ENCODE measurements around the gene CD96. TPM values are rescaled to one million over a fixed set of nuclear protein-coding genes. Genes with fewer than 3 reads are reported as not detected.

Gene CD96
- polyA plus RNA-seq, 1 experiment = 0.12 TPM

GRCh38 chr3:111541391-111541790, 606 bp upstream of the CD96 start:
- Histone ChIP-seq H3K9me3 (ENCODE audit: control insufficient read depth, insufficient read depth, low read length) (no peaks in the 10 kb centered on the region), H3K27me3 (ENCODE audit: control insufficient read depth, insufficient read depth, low read length) (no peaks in the 10 kb centered on the region), H3K27ac (ENCODE audit: low read depth, low read length) (no peak overlapping the region), H3K4me3 (ENCODE audit: low read depth, low read length) (no peak overlapping the region)
- no peak for DNase-seq (ENCODE audit: low read depth, low spot score)
- TF ChIP-seq CTCF (IDR thresholded peaks at IDR 0.05; ENCODE audit: low read depth, low read length) = no peak
- ChIA-PET CTCF (interaction anchor here (0.6 to 1.6 kb wide), 3 partner anchors 150 to 502 kb away, joined by 3 to 5 read pairs (median 3); no protein-coding TSS in a partner anchor), POLR2A (no interaction called here)

- Histone ChIP-seq H3K27me3 (ENCODE audit: control insufficient read depth, insufficient read depth, low read length) (no peaks in the 10 kb centered on the region), H3K27ac (ENCODE audit: low read depth, low read length) (no peak overlapping the region), H3K4me3 (ENCODE audit: low read depth, low read length) (no peak overlapping the region), H3K9me3 (ENCODE audit: control insufficient read depth, insufficient read depth, low read length) (no peaks in the 10 kb centered on the region)
- no peak for DNase-seq (ENCODE audit: low read depth, low spot score)
- POLR2A ChIA-PET = no interaction called here
- no peak for TF ChIP-seq CTCF (IDR thresholded peaks at IDR 0.05; ENCODE audit: low read depth, low read length)
- CTCF ChIA-PET = no interaction called here
Measured at GRCh38 chr3:111542611-111543300, 759 bp downstream of the CD96 start.

GRCh38 chr3:111545349-111545748, 3.4 kb downstream of the CD96 start:
- no peak for DNase-seq (ENCODE audit: low read depth, low spot score)
- ChIA-PET POLR2A (no interaction called here), CTCF (interaction anchor here (2.0 kb wide), 1 partner anchor 33 kb away, joined by 5 read pairs; no protein-coding TSS in a partner anchor)
- Histone ChIP-seq H3K27me3 (ENCODE audit: control insufficient read depth, insufficient read depth, low read length) (no peaks in the 10 kb centered on the region), H3K27ac (ENCODE audit: low read depth, low read length) (no peak overlapping the region), H3K4me3 (ENCODE audit: low read depth, low read length) (no peak overlapping the region), H3K9me3 (ENCODE audit: control insufficient read depth, insufficient read depth, low read length) (no peaks in the 10 kb centered on the region)
- TF ChIP-seq CTCF (IDR thresholded peaks at IDR 0.05; ENCODE audit: low read depth, low read length) = no peak

GRCh38 chr3:111547631-111548030, 5.6 kb downstream of the CD96 start:
- no peak for TF ChIP-seq CTCF (IDR thresholded peaks at IDR 0.05; ENCODE audit: low read depth, low read length)

GRCh38 chr3:111548092-111548491, 6.1 kb downstream of the CD96 start:
- Histone ChIP-seq H3K27me3 (ENCODE audit: control insufficient read depth, insufficient read depth, low read length) (no peaks in the 10 kb centered on the region), H3K4me3 (ENCODE audit: low read depth, low read length) (no peak overlapping the region), H3K27ac (ENCODE audit: low read depth, low read length) (no peak overlapping the region), H3K9me3 (ENCODE audit: control insufficient read depth, insufficient read depth, low read length) (no peaks in the 10 kb centered on the region)
- no peak for DNase-seq (ENCODE audit: low read depth, low spot score)
- ChIA-PET POLR2A (no interaction called here), CTCF (no interaction called here)
- no peak for TF ChIP-seq CTCF (IDR thresholded peaks at IDR 0.05; ENCODE audit: low read depth, low read length)

More at GRCh38 chr3:111547631-111548030, 5.6 kb downstream of the CD96 start:
- no peak for DNase-seq (ENCODE audit: low read depth, low spot score)
- H3K4me3 ChIP-seq (ENCODE audit: low read depth, low read length) = no peak overlapping the region
- ChIA-PET POLR2A (no interaction called here), CTCF (interaction anchor here (2.0 kb wide), 1 partner anchor 31 kb away, joined by 5 read pairs; no protein-coding TSS in a partner anchor)
- H3K27me3 ChIP-seq (ENCODE audit: control insufficient read depth, insufficient read depth, low read length) = no peaks in the 10 kb centered on the region
- H3K27ac ChIP-seq (ENCODE audit: low read depth, low read length) = no peak overlapping the region
- H3K9me3 ChIP-seq (ENCODE audit: control insufficient read depth, insufficient read depth, low read length) = no peaks in the 10 kb centered on the region
